ENCODE results near the gene PTTG1IP.

Gene PTTG1IP

GRCh38 chr21:44823179-44823660 is 50.3 kb downstream of the PTTG1IP start:
- ChIA-PET POLR2A (ENCODE audit: low non-redundant PET) (no interaction called here), CTCF (no interaction called here)
- DNase-seq (ENCODE audit: low spot score): no peak
- no peak for TF ChIP-seq CTCF (conservative IDR thresholded peaks at IDR 0.05; ENCODE audit: low read depth)
- no peak overlapping the region for H3K27ac ChIP-seq

- TF ChIP-seq CTCF (conservative IDR thresholded peaks at IDR 0.05; ENCODE audit: low read depth): no peak
- ChIA-PET POLR2A (ENCODE audit: low non-redundant PET) (no interaction called here), CTCF (no interaction called here)
- no peak for DNase-seq (ENCODE audit: low spot score)
- no peak overlapping the region for H3K27ac ChIP-seq
These were observed 50.9 kb downstream of the PTTG1IP start for GRCh38 chr21:44822484-44823178.

- no peak for DNase-seq (ENCODE audit: low spot score)
- ChIA-PET POLR2A (ENCODE audit: low non-redundant PET) (no interaction called here), CTCF (no interaction called here)
- H3K27ac ChIP-seq: no peak overlapping the region
- TF ChIP-seq CTCF (conservative IDR thresholded peaks at IDR 0.05; ENCODE audit: low read depth): no peak
These were observed 52.6 kb downstream of the PTTG1IP start for GRCh38 chr21:44820851-44821250.

- DNase-seq (ENCODE audit: low spot score): no peak
- POLR2A ChIA-PET (ENCODE audit: low non-redundant PET): no interaction called here
- CTCF ChIA-PET: interaction anchor here (0.5 to 0.6 kb wide), 2 partner anchors 60 to 131 kb away, joined by 3 read pairs; no protein-coding TSS in a partner anchor
- no peak for TF ChIP-seq CTCF (conservative IDR thresholded peaks at IDR 0.05; ENCODE audit: low read depth)
- H3K27ac ChIP-seq: peak overlapping the region; percentile 83; the same call in 1 of the 2 replicates
These were observed 53.9 kb downstream of the PTTG1IP start for GRCh38 chr21:44819283-44820243.

- POLR2A ChIA-PET (ENCODE audit: low non-redundant PET): no interaction called here
- no peak for DNase-seq (ENCODE audit: low spot score)
- CTCF ChIA-PET: no interaction called here
- TF ChIP-seq CTCF (conservative IDR thresholded peaks at IDR 0.05; ENCODE audit: low read depth): no peak
- H3K27ac ChIP-seq: peak overlapping the region; percentile 83
These were observed 54.9 kb downstream of the PTTG1IP start for GRCh38 chr21:44818640-44819011.

GRCh38 chr21:44817914-44818639 is 55.4 kb downstream of the PTTG1IP start, which contains the start of gene SUMO3:
SUMO3 (minus strand) TSS chr21:44818062; CDS start chr21:44817968, 94 bp downstream.
- POLR2A ChIA-PET (ENCODE audit: low non-redundant PET): no interaction called here
- peak within 1 kb of the TSS; percentile 83 for H3K27ac ChIP-seq
- peak; percentile 87 for DNase-seq (ENCODE audit: low spot score)
- TF ChIP-seq CTCF (conservative IDR thresholded peaks at IDR 0.05; ENCODE audit: low read depth): no peak
- CTCF ChIA-PET: no interaction called here
